Measurements from ENCODE around the gene BEST1.

Gene BEST1

GRCh38 chr11:61978703-61979661 is 28.8 kb downstream of the BEST1 start:
- no peak overlapping the region for H3K27ac ChIP-seq
- TF ChIP-seq ZFX (IDR thresholded peaks at IDR 0.05) (no peak), CTCF (conservative IDR thresholded peaks at IDR 0.05) (no peak)

GRCh38 chr11:61980783-61981541 is 30.8 kb downstream of the BEST1 start:
- H3K27ac ChIP-seq = no peak overlapping the region
- TF ChIP-seq CTCF (conservative IDR thresholded peaks at IDR 0.05) (no peak), ZFX (IDR thresholded peaks at IDR 0.05) (no peak)

- H3K27ac ChIP-seq = no peak overlapping the region
- no peak for TF ChIP-seq CTCF (conservative IDR thresholded peaks at IDR 0.05)
- TF ChIP-seq ZFX (IDR thresholded peaks at IDR 0.05) = no peak
Measured at GRCh38 chr11:61983419-61983818, 33.3 kb downstream of the BEST1 start.

- no peak for TF ChIP-seq ZFX (IDR thresholded peaks at IDR 0.05)
- no peak for TF ChIP-seq CTCF (conservative IDR thresholded peaks at IDR 0.05)
- H3K27ac ChIP-seq = peak overlapping the region; percentile 34; the same call in 1 of the 2 replicates
Measured at GRCh38 chr11:61985869-61986268, 35.7 kb downstream of the BEST1 start.

GRCh38 chr11:61994981-61995380 is 44.8 kb downstream of the BEST1 start:
- TF ChIP-seq CTCF (conservative IDR thresholded peaks at IDR 0.05) = no peak
- no peak for TF ChIP-seq ZFX (IDR thresholded peaks at IDR 0.05)

GRCh38 chr11:61996933-61997332 is 46.8 kb downstream of the BEST1 start:
- TF ChIP-seq CTCF (conservative IDR thresholded peaks at IDR 0.05) = no peak
- TF ChIP-seq ZFX (IDR thresholded peaks at IDR 0.05) = no peak
- no peak overlapping the region for H3K27ac ChIP-seq

More at GRCh38 chr11:61994981-61995380, 44.8 kb downstream of the BEST1 start:
- H3K27ac ChIP-seq = no peak overlapping the region

Data from C4-2B (cell line).